Measurements from ENCODE around the gene A3GALT2.

A3GALT2 gene

DNA sequence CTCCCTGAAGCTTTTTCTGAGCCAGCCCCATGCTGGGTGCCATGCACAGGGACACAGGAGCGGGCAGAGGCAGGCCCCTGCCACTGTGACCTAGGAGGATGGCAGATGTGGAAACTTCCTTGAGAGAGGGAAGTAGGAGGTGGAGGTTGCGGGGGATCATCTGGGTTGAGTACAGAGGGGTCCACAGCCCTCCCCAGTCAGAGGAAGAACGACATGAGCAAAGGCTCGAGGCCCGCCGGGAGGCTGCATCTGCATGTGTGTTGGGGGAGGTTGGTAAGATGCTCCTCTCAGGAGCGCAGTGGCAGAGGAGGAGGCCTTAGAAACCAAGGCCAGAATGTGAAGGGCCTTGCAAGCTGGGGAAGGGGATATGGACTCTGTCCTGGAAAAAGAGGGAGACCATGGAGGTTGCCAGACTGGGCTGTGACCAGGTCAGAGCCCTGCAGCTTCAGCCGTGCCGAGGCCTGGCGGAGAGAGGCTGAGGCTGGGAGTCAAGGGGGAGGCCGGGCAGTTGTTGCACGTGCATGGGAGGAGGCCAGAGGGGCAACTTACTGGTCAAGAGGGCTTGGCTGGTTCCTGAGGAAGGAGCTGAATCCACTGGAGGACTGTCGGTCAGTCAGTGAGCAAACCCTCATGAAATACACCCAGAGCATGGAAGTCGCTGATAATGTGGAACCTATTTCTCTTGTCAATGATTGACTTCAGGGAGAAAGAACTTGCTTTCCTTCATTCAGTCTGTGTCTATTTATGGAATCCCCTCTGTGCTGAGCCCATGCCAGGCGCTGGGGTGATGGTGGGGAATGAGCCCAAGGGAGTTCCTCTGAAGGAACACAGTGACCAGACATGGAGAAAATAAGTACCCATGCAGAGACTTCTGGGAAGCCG lies 31.7 kb downstream of the A3GALT2 start:
- DNase-seq = no peak

DNA sequence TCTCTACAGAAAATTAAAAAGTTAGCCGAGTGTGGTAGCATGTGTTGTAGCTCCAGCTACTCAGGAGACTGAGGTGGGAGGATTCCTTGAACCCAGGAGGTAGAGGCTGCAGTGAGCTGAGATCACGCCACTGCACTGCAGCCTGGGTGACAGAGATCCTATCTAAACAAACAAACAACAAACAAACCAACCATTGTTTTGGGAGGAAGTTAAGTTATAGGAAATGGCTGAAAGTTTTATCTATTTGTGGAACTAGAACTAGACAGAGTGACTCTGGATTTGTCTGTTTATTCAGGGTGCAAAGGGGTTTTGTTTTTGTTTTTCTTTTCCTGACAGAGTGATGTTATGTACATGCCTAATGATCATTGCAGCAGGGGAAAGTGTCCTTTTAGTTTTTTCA lies 33.6 kb downstream of the A3GALT2 start:
- no peak for DNase-seq

DNA sequence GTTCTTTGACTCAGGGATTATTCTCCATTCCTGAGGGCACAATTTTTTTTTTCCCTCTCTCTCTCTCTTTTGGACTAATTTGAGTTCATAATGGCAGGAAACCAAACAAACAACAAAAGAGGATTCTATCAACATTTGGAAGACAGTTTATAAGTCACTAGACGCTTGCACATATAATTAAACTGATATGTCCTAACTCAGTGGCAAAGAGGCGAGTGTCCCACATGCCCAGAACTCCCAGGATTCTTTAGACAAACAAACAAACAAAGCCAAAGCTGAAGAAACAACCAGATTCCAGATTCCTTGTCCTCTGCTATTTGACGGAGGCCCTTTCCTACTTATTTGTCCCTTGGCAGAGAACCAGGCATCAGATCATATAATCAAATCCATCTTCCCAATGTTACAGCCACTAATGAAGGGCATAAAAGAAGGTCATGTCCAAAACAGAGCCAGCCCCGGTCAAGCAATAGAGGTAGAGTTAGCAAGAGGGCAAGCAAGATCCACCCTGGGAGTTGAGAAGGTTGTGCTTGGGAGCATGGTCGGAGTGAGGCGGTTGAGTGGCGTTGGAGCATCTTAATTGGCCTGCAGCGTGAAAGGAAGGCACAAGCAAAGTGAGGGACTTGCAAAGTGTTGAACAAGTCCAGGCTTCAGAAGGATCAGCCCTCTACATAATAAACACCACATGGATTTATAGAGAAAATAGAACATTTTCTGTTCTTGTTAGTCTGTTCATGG lies 34.3 kb downstream of the A3GALT2 start:
- DNase-seq = no peak

DNA sequence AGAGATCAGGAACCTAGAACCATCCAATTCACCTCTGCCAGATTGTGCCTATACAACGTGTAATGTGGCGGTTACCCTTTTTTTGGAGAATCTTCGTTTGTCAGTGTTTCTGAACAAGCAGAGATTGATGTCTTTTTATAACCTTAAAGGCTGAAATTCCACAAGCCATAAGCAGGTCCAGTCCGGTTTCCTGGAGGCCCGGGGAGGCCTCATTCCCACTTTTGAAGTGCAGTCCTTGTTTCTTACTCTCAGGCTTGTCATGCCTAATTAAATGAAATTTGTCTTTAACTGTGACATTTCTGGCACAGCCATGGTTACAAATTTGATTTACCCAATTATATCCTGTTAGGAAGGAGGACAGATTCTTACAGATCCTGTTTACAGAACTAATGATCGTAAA lies 36.8 kb downstream of the A3GALT2 start:
- no peak for DNase-seq

DNA sequence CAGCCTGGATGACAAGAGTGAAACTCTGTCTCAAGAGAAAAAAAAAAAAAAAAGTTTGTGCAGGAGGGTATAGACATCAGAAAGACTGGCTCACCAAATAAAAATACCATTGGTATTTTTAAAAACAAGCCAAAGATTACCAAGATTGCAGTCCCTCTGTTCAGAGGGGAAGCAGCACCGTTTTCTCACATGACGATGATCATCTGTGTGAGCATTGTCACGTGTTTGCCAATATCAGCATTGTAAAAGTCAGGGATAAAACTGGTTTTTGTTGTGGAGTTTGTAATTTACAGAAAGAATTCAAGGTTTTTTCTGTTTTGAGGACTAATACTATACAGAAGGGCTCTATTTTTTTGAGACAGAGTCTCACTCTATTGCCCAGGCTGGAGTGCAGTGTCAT lies 38.1 kb downstream of the A3GALT2 start:
- no peak for DNase-seq

DNA sequence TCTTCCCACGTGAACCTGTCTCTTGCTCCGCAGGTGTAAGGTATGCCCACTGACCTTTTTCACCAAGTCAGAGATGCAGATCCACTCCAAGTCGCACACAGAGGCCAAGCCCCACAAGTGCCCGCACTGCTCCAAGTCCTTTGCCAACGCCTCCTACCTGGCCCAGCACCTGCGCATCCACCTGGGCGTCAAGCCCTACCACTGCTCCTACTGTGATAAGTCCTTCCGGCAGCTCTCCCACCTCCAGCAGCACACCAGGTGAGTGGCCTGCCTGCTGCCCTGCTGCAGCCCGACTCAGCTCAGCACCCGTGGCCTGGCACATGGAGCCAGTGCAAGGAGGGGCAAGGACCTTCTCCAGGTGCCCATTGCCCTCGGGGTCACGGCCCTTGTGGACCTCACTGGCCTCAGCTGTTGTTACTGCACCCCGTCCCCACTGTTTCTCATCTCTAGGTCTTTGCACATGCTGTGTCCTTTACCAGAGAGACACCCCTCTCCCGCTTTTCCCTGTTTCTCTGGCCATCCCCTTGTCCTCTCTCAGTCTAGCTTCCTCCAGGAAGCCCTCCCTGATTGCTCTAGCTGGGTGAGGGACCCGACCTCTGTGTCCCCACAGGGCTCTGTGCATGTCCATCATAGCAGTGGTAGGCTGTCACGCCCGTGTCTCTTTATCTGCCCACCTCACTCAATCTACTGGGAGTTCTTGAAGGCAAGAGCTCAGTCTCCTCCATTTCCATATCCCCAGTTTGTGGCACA lies 39.2 kb downstream of the A3GALT2 start:
- no peak for DNase-seq

DNA sequence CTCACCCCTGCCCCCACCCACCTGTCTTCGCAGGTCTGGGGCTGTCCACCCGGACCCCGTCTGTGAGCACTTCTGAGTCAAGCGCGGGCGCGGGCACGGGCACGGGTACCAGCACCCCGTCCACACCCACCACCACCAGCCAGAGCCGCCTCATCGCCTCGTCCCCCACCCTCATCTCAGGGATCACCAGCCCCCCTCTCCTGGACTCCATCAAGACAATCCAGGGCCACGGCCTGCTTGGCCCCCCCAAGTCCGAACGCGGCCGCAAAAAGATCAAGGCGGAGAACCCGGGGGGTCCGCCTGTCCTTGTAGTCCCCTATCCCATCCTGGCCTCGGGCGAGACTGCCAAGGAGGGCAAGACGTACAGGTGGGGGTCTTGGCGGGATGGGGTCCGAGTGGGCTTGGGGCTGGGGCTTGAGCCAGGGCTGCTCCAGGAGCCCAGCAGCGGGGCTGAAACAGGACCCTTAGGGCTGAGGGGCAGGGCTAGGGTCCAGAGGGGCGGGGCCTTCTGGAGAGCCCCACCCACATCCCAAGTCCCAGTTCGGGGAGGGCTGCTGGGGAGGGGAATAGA lies 40.7 kb downstream of the A3GALT2 start:
- no peak for DNase-seq

DNA sequence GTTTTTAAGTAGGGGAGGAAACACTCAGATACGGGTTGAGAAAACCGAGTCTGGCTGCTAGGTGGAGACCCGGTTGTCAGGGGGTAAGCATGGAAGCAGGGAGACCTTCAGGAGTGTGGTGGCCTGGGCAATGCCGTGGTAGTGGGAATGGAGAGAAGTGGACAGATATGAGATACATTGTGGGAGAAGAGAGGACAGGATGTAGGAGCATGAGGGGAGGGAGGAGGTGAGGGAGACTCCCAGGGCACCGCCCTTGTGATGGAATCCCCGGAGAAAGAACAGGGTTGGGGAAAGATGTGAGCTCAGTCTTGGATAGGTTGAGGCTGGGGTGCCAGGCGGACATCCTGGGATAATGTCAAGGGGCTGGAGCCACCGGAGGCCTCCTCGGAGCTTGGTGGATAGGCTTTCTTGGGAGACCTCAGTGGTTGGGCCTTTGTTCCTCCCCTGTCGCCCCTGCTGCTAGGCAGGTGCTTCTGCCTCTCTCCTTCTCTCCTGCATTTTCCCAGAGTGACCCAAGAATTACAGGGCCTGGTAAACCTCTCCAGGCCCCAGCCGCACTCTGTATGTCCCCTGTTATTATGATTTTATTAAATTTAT lies 43.3 kb downstream of the A3GALT2 start:
- DNase-seq = no peak

DNA sequence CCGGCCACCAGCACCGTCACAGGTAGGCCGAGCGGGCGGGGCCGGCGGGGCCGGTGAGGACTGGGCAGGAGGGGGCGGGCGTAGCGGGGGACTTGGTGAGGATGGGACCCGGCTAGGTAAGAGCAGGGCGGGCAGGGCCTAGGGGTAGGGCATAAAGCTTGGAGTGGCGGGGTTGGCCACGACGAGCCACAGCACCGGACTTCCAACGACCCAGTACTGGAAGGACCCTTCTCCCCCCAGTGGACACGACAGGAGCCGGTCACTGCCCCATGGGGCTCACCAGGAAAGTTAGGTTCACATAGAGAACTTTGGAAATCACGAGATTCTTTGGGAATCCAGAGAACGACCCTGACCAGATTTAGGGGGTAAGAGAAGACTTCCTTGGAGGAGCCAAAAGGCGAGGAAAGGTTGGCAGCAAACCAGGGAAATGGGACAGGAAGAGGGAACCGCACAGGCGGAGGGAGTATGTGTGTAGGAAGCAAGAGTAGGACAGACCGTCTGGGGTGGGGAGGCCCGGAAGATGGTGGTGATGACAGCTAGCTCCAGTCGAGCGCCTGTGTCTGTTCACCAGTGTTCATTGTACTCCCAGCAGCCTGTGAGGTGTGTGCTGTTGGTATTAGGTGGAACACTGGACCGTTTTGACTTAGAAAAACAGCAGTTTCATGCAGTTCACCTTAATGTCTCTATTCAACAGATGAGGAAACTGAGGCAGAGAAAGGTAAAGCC lies 44.2 kb downstream of the A3GALT2 start:
- no peak for DNase-seq

DNA sequence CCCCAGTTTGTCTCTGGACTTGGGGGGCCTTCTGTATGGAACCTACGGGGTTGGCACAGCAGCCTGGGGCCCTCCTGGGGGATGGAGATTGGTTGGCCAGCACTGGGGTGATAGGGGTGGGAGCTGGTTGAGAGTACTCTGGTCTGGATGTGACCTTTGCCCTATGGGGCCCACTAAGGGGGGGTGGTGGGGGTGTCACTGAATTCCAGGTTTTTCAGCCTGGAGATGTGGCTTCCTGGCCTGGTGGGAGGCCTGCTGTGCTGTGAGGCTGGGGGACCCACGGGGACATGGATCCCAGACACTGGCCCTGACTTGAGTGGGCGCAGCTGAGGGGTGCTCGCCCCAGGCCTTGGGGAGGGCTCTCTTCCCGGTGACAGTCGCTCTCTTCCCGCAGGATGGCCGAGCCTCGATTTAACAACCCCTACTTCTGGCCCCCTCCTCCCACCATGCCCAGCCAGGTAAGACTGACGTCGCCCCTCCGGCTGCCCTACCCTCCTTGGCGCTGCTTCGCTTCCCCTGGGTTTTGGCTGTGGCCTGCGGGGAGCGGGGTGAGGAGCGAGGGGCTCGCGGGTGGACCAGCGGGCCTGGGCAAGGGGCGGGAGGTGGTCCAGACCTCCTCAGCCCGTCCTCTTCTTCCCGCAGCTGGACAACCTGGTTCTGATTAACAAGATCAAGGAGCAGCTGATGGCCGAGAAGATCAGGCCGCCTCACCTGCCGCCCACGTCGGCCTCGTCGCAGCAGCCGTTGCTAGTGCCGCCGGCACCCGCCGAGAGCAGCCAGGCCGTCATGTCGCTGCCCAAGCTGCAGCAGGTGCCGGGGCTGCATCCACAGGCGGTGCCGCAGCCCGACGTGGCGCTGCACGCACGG lies 45.0 kb downstream of the A3GALT2 start:
- no peak for DNase-seq

DNA sequence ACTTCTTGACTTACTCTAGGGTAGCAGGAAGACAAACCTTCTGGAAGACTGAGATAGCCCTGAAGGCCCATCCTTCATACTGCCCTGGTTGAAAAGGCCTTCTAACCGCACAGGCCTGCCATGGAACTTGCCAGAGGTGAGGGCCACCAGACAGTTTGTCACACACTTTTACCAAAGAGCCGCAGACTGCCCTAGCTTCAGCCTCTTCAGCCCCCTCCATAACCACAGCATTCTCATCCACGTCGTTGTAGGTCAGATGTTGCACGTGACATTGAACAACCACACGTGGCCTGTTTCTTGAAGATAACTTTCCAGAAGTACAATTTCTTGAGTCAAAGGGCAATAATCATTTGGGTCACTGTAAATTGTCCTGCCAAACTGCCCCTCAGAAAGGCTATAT lies 45.7 kb downstream of the A3GALT2 start:
- DNase-seq = no peak

DNA sequence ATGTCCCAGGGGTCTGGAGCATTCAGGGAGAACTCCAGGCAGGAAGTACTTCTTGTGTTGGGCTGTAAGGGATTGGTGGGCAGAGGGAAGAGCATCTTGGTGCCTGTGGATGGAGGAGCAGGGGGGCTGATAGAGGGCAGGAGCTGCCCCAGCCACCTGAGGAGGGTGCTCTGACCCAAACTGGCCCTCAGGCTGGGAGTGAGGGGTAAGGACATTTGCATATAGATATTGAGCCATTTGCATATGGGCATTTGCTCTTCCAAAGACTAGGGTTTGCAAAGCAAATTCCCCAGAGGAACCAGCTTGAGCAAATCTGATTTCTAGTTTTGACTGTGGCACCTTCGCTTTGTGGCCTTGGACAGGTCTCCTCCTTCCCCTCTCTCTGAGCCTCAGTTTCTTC lies 46.5 kb downstream of the A3GALT2 start:
- DNase-seq = no peak

DNA sequence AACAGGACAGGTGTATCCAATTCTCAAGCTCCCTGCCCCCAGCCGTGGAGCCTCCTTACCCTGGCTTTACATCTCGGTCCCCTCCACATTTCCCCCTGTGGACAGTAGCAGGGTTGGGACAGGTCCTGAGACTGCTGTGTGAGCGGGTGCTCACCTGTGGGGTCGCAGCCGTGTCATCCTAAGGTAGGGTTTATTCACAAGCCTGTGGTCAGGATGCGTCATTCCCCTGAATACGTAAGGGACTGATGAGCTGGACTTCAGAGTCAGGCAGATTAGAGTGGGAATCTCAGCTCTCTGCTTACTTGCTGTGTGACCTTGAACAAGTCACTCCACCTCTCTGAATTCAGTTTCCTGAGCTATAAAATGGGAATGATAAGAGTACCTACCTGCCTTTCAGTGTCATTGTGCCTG lies 46.9 kb downstream of the A3GALT2 start:
- DNase-seq = no peak

DNA sequence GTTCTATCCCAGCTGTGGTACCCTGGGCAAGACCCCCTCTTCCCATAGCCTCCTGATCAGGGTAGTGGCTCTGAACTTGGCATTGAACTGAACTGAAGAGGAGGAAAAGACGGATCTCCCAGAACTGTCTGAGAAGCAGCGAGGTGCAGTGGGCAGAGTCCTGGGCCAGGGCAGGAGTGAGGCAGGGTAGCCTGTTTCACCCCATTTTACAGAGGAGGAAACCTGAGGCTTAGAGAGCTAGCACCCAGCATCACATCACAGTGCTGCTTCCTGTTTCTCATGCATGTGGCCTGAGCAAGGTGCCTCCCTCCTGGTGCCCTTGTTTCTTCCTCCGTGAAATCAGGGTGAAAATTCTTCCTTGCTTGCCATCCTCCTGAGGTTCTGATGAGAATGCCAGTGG lies 47.5 kb downstream of the A3GALT2 start:
- DNase-seq = no peak

DNA sequence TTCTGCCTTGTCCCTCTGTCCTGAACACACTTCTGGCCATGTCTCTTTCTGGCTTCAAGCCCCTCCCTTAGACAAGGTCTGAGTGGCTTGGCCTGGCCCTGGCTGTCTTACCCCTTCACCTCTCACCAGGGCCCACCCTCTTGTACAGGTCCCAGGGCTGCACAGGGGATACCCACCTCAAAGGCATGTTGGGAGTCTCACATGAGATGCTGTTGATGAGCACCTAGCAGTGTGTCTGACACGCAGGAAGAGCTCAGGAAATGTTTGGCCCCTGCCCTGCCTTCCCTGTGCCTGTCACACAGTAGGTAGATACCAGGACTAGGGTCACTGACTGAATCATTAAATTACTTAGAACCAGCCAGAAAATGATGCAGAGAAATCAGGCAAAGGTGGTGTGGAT lies 48.0 kb downstream of the A3GALT2 start:
- DNase-seq = no peak

DNA sequence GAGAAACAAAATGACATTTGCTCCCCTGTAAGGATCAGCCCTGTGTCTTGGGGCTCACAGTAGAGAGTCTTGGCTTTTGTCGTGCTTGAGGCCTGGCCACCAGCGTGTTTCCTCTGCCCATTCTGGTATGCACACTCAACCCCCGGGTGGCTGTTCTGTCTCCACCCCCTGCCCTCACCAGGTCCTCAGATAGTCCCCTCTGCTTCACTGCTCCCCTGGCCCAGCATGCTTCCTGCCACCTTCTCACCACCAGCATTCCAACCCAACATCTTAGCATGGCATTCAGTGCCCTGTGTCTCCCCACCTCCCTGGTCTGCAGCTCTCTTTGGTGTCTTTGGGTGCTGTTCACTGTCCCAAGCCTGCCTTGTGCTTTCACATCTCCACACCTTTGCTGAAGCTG lies 48.4 kb downstream of the A3GALT2 start:
- no peak for DNase-seq

DNA sequence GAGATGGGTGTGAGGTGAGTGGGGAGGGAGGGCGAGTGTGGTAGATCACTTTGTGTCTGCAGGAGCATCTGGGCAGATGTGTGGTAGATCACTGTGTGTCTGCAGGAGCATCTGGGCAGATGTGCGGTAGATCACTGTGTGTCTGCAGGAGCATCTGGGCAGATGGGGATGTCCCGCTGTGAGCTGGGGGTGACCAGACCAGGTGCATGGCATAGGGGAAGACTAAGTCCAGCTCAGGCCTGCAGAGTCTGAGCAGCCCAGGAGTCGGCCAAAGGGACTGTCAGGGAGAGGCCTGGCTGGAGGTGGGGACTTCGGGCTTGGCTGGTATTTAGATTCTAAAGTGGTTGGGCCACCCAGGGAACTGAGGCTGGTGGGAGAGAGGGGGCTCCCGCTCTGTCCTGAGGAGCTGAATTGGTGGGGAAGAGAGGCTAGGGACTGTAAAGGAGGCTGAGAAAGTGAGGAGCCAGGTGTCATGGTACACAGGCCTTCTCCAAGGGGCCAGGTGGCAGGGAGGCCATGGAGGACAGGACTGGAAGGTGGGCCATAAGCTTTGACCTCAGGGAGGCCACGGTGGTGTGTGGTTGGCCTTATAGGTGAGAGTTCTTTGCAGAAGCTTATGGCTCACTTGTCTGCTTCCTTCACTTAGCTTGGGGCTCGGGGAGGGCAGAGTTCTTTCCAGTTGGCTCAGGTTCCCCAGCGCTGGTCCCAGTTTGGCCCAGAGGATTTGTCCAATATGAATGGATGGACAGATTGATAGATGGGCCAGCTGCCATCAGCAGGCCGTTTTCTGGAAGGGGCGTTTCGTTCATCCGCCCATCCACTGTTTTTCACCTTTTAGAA lies 49.0 kb downstream of the A3GALT2 start:
- no peak for DNase-seq

DNA sequence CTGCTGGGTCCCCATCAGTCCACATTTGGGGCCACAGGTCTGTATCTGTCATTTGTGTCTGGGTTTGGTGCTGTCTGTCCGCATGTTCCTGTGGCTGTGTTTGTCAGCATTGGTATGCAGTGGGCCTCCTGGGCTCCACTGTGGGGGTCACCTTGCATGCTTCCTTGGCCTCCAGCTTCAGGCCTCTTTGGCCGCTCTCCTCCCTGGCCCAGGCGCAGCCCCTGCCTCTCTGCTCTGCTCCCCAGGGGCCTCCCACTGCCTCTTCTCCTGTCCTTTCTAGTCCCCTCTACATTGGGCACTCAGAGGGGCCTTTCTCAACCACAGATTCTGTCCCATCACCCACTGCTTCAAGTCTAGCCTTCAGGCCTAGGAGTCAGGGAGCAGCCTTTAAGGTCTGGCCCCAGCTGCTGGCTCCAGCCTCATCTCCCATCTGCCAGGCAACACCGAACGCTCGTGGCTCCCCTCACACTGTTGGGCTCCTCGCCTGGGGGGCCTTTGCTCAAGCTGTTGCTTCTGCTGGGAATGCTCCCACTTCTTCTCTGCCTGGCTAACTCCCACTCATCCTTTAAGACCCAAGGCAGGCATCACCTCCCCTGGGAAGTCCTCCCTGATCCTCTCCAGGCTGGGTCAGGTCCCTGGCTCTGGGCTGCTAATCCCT lies 50.0 kb downstream of the A3GALT2 start:
- no peak for DNase-seq

DNA sequence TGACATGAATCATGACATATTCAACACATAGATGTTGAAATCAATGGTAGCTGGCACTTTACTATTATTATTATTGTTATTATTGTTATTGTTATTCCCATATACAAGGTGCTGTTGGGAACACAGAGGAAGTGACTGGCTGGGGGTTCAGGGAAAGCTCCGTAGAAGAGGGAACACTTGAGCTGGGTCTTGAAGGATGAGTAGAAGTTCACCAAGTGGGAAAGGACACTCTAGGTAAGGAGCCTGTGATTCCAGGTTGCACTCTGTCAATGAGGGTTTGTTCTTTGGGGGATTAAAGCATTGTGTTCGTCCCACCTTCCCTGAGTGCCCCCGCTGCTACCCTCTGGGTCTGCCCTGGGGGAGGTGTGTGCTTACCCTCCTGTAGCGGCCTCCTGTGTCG lies 50.5 kb downstream of the A3GALT2 start:
- no peak for DNase-seq

DNA sequence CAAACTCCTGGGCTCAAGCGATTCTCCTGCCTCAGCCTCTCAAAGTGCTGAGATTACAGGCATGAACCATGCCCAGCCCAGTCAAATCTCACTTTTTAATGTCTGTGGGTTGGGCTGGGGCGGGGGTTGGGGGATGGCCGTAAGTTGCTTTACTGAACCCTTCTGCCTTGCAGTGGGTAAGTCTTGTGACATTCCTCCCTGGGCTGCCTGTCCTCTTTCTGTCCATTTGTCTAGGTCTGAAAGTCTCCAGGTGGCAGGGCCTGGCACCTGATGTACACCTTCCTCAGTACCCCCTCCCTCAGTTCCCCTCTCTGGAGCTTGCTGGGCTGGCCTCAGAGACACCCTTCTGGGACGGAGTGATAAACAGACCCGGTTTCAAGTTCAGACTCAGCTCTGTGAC lies 51.3 kb downstream of the A3GALT2 start:
- DNase-seq = no peak
